GM23248 (cell line): ENCODE results near the gene KRTAP16-1. TPM values are rescaled to one million over a fixed set of nuclear protein-coding genes. Genes with fewer than 3 reads are reported as not detected.

Experiments used
- DNase-seq: peaks from one replicate; pipeline ENCODE4 v3.0.0-alpha.2; 2015
- H2AFZ ChIP-seq: fragments of 200-600 bp; sonication (generic); 2 replicates; pipeline ENCODE4 v1.6.1; 2016; ENCODE audit warnings: antibody characterized with exemption
- H3F3A ChIP-seq: fragments of 200-600 bp; sonication (generic); 2 replicates; pipeline ENCODE4 v1.6.1; 2016; ENCODE audit warnings: mild to moderate bottlenecking, antibody characterized with exemption, mixed run types; ENCODE audit not compliant: insufficient read depth
- H3K27ac ChIP-seq: fragments of 200-600 bp; sonication (generic); 2 replicates; pipeline ENCODE4 v1.5.1; 2016; ENCODE audit warnings: mild to moderate bottlenecking
- H3K27me3 ChIP-seq: fragments of 200-600 bp; sonication (generic); replicated peaks from 2 replicates; pipeline ENCODE4 v1.6.1; 2016; ENCODE audit warnings: mild to moderate bottlenecking; ENCODE audit not compliant: insufficient read depth
- H3K36me3 ChIP-seq: fragments of 200-600 bp; sonication (generic); 2 replicates; pipeline ENCODE4 v1.6.1; 2016; ENCODE audit warnings: low read depth, mild to moderate bottlenecking
- H3K4me1 ChIP-seq: fragments of 200-600 bp; sonication (generic); 2 replicates; pipeline ENCODE4 v1.6.1; 2016; ENCODE audit warnings: mild to moderate bottlenecking; ENCODE audit not compliant: insufficient read depth
- H3K4me2 ChIP-seq: fragments of 200-600 bp; sonication (generic); one replicate; pipeline ENCODE4 v1.6.1; 2016; ENCODE audit warnings: mild to moderate bottlenecking; ENCODE audit not compliant: unreplicated experiment
- H3K4me3 ChIP-seq: fragments of 200-600 bp; sonication (generic); 2 replicates; pipeline ENCODE4 v1.5.1; 2016; ENCODE audit warnings: mild to moderate bottlenecking
- H3K79me2 ChIP-seq: fragments of 200-600 bp; sonication (generic); 2 replicates; pipeline ENCODE4 v1.6.1; 2016; ENCODE audit warnings: mild to moderate bottlenecking; ENCODE audit not compliant: insufficient read depth
- H3K9ac ChIP-seq: fragments of 200-600 bp; sonication (generic); 2 replicates; pipeline ENCODE4 v1.6.1; 2016; ENCODE audit warnings: mild to moderate bottlenecking
- H3K9me2 ChIP-seq: fragments of 200-600 bp; sonication (generic); 2 replicates; pipeline ENCODE4 v1.6.1; 2016; ENCODE audit warnings: mixed run types, mild to moderate bottlenecking, moderate library complexity; ENCODE audit not compliant: insufficient read depth
- H3K9me3 ChIP-seq: fragments of 200-600 bp; sonication (generic); one replicate; pipeline ENCODE4 v1.6.1; 2017; ENCODE audit warnings: low read depth
- H4K20me1 ChIP-seq: fragments of 200-600 bp; sonication (generic); 2 replicates; pipeline ENCODE4 v1.6.0; 2016; ENCODE audit not compliant: insufficient read depth
- EZH2 ChIP-seq: fragments of 200-600 bp; sonication (generic); IDR thresholded peaks from 2 replicates; pipeline ENCODE4 v1.6.1; 2018; ENCODE audit warnings: antibody characterized with exemption, mild to moderate bottlenecking; ENCODE audit not compliant: insufficient read depth, poor library complexity, severe bottlenecking
- EZH2phosphoT487 ChIP-seq: fragments of 200-600 bp; sonication (generic); IDR thresholded peaks from 2 replicates; pipeline ENCODE4 v1.6.1; 2018; ENCODE audit warnings: antibody characterized with exemption, moderate library complexity, mild to moderate bottlenecking, low read depth; ENCODE audit not compliant: insufficient read depth
- WGBS, 2 experiments: methylation state at CpG; one replicate each; pipeline ENCODE4 v1.1.6; 2015 to 2017; ENCODE audit warnings: low lambda C conversion rate in 2 of 2, low coverage in 1 of 2; ENCODE audit errors: missing lambda C conversion rate in 2 of 2; 5-methylcytosine and 5-hydroxymethylcytosine counted together
- in situ Hi-C: fragments of 300-500 bp; cut with MboI; formaldehyde crosslinking; loops from 2 replicates; pipeline ENCODE4 v1.15.0; 2020
- polyA plus RNA-seq: library from polyadenylated mRNA; unstranded; fragments of >200 nt; fragmentation: Nextera tagmentation; extraction: Ambion mirVana; gene quantifications from 2 replicates; pipeline ENCODE4 v1.2.1, GENCODE V29; 2016
- total RNA-seq: library from RNA; depleted of rRNA; stranded (reverse); fragments of >200 nt; shearing (Covaris generic); gene quantifications from 2 replicates; pipeline ENCODE4 v1.2.3, GENCODE V29; 2014

Gene KRTAP16-1
- total and polyA plus RNA-seq, 2 experiments from 2014 or later, result not detected

- no peak overlapping the region for H3K9ac ChIP-seq
- TF ChIP-seq EZH2 (no peak), EZH2phosphoT487 (no peak)
- no peak overlapping the region for H2AFZ ChIP-seq
- no peaks in the 10 kb centered on the region for H3K9me2 ChIP-seq
- no peaks in the 10 kb centered on the region for H3K27me3 ChIP-seq
- H4K20me1 ChIP-seq, result no peaks in the 10 kb centered on the region
- DNase-seq, result no peak
- no peaks in the 10 kb centered on the region for H3K36me3 ChIP-seq
- peaks cover 3% of the 10 kb centered on the region for H3K9me3 ChIP-seq
- no peaks in the 10 kb centered on the region for H3K79me2 ChIP-seq
- H3K4me2 ChIP-seq, result no peak overlapping the region
- 85 to 93% methylated on average over 2 of the region's 2 CpGs for WGBS, 2 experiments
- no peak overlapping the region for H3K27ac ChIP-seq
- H3F3A ChIP-seq, result no peaks in the 10 kb centered on the region
- no peak overlapping the region for H3K4me3 ChIP-seq
- H3K4me1 ChIP-seq, result peaks cover 9% of the 10 kb centered on the region
- in situ Hi-C loops, result no loop called here
Observed at GRCh38 chr17:41318231-41318630, 9.1 kb upstream of the KRTAP16-1 start.

DNA sequence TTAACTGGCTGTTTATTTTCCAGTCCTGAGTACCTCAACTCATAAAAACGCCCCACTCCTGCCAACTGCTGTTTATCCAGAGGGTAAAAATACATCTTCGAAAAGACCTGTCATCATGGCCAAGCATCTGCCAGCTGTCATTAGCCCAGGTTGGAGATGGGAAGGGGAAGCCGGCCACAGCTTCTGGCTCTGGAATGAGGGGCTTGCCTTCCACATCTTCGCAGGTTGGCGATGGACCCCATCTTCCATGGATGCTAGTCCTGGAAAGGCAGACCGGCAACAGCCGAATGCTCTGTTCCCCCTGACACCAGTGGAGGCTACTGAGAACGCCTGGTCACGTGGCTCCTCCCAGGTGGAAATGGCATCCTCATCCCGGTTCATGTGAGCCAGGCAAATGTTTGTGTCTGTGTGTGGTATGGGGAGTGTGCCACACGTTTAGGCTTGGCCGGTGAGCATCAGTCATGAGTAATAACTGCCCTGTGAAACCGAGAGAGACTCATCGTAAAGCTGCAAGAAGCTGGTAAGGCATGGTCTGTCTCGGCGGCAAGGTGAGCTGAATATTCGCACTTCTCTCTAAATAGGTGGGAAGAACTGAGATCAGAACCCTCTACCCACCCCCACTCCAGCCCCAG, 6.8 kb upstream of the KRTAP16-1 start:
- Histone ChIP-seq H3K9ac (no peak overlapping the region), H3K4me2 (no peak overlapping the region), H4K20me1 (no peaks in the 10 kb centered on the region), H3K27me3 (no peaks in the 10 kb centered on the region), H3K27ac (no peak overlapping the region), H2AFZ (no peak overlapping the region), H3K9me2 (no peaks in the 10 kb centered on the region), H3K4me1 (no peaks in the 10 kb centered on the region), H3K79me2 (no peaks in the 10 kb centered on the region), H3K9me3 (peaks cover 3% of the 10 kb centered on the region), H3K4me3 (no peak overlapping the region), H3K36me3 (no peaks in the 10 kb centered on the region), H3F3A (no peaks in the 10 kb centered on the region)
- WGBS, 2 experiments, result 79% methylated on average over 17 of the region's 17 CpGs
- in situ Hi-C loops, result no loop called here
- TF ChIP-seq EZH2 (no peak), EZH2phosphoT487 (no peak)
- DNase-seq, result no peak

DNA sequence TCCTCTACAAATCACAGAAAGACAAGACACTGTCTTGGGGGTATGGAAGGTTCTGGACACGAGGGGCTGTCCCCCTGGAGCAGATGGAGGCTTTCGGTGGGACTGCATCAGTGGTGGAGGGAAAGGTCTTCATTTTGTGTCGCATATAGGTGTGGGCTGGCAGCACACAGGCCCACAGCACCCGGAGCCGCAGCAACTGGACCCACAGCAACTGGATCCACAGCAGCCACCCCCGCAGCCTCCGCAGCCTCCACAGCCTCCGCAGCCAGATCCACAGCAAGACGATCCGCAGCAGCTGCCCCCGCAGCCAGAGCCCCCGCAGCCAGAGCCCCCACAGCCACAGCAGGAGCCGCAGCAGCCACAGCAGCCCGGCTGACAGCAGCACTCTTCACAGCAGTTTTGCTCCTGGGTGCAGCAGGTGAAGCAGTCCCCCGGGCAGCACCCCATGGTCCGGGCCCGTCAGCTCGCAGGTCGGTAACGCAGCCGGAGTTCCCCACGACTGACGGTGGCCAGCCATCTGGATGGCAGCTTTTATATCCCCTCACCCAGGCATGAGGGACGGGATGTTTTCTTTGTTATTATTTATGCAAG, 6.2 kb upstream of the KRTAP16-1 start, which contains the start of gene KRTAP17-1:
TSS of gene KRTAP17-1 (minus strand) at position 507 of the 591 bp plus-strand sequence. CDS start at position 447, 60 bp downstream.
- H3K36me3 ChIP-seq, result no peaks in the 10 kb centered on the region
- H3F3A ChIP-seq, result no peaks in the 10 kb centered on the region
- peaks cover 2% of the 10 kb centered on the region; the same call in 1 of the 2 replicates for H3K9me2 ChIP-seq
- H3K27ac ChIP-seq, result no peak within 1 kb of the TSS
- no peaks in the 10 kb centered on the region for H4K20me1 ChIP-seq
- no peaks in the 10 kb centered on the region for H3K4me1 ChIP-seq
- TF ChIP-seq EZH2phosphoT487 (no peak), EZH2 (no peak)
- 74 to 81% methylated on average over 20 to 24 of the region's 24 CpGs for WGBS, 2 experiments
- no peak within 1 kb of the TSS for H3K9ac ChIP-seq
- in situ Hi-C loops, result no loop called here
- H2AFZ ChIP-seq, result no peak within 1 kb of the TSS
- no peak within 1 kb of the TSS for H3K4me2 ChIP-seq
- H3K27me3 ChIP-seq, result no peaks in the 10 kb centered on the region
- DNase-seq, result no peak
- no peak within 1 kb of the TSS for H3K4me3 ChIP-seq
- H3K79me2 ChIP-seq, result no peaks in the 10 kb centered on the region
- H3K9me3 ChIP-seq, result no peaks in the 10 kb centered on the region

GRCh38 chr17:41311111-41311510, 2.0 kb upstream of the KRTAP16-1 start:
- in situ Hi-C loops, result no loop called here
- WGBS, 2 experiments, result 75 to 85% methylated on average over 1 of the region's 1 CpG
- DNase-seq, result no peak

More at GRCh38 chr17:41311111-41311510, 2.0 kb upstream of the KRTAP16-1 start:
- Histone ChIP-seq H3K27ac (no peak overlapping the region), H3K27me3 (no peaks in the 10 kb centered on the region), H3F3A (no peaks in the 10 kb centered on the region), H3K9me3 (no peaks in the 10 kb centered on the region), H3K4me2 (no peak overlapping the region), H2AFZ (no peak overlapping the region), H3K4me1 (no peaks in the 10 kb centered on the region), H3K4me3 (no peak overlapping the region), H3K9me2 (peaks cover 3% of the 10 kb centered on the region; the same call in 1 of the 2 replicates), H3K9ac (no peak overlapping the region), H3K79me2 (no peaks in the 10 kb centered on the region), H3K36me3 (no peaks in the 10 kb centered on the region), H4K20me1 (no peaks in the 10 kb centered on the region)
- no peak for TF ChIP-seq EZH2
- no peak for TF ChIP-seq EZH2phosphoT487
